HG03039 (cell line): ENCODE data around the gene MCOLN2.
"Not testable (repeated sequence)": the region's sequence is repeated elsewhere in the genome, so short reads cannot be mapped to it uniquely, and the experiment has no call there.

Experiments
- ATAC-seq: cut with Tn5 transposase; IDR thresholded peaks from one replicate; pipeline ENCODE4 v1.9.1; 2021; ENCODE audit warnings: mild to moderate bottlenecking, moderate library complexity; ENCODE audit not compliant: unreplicated experiment

Gene MCOLN2

GRCh38 chr1:84907095-84907827 is 89.7 kb downstream of the MCOLN2 start:
- ATAC-seq = no peak

GRCh38 chr1:84902727-84903126 is 94.2 kb downstream of the MCOLN2 start:
- ATAC-seq = not testable (repeated sequence)

GRCh38 chr1:84899969-84900368 is 96.9 kb downstream of the MCOLN2 start:
- no peak for ATAC-seq

GRCh38 chr1:84896279-84896678 is 100.6 kb downstream of the MCOLN2 start:
- no peak for ATAC-seq

GRCh38 chr1:84892705-84893618 is 104.0 kb downstream of the MCOLN2 start, which contains the start of gene LPAR3:
TSS of gene LPAR3 (minus strand) at chr1:84893206. CDS start at chr1:84866120, 27,086 bp downstream.
- ATAC-seq = no peak

GRCh38 chr1:84890566-84890965 is 106.3 kb downstream of the MCOLN2 start:
- ATAC-seq = no peak

GRCh38 chr1:84889437-84889836 is 107.5 kb downstream of the MCOLN2 start:
- no peak for ATAC-seq

- no peak for ATAC-seq
These were observed 108.2 kb downstream of the MCOLN2 start for GRCh38 chr1:84888753-84889152.

GRCh38 chr1:84887261-84887934 is 109.5 kb downstream of the MCOLN2 start:
- no peak for ATAC-seq

GRCh38 chr1:84885469-84885868 is 111.4 kb downstream of the MCOLN2 start:
- ATAC-seq = no peak

- ATAC-seq = no peak
These were observed 112.1 kb downstream of the MCOLN2 start for GRCh38 chr1:84884671-84885389.

- no peak for ATAC-seq
These were observed 113.6 kb downstream of the MCOLN2 start for GRCh38 chr1:84883286-84883685.

- ATAC-seq = no peak
These were observed 119.3 kb downstream of the MCOLN2 start for GRCh38 chr1:84877592-84877991.

- no peak for ATAC-seq
These were observed 120.6 kb downstream of the MCOLN2 start for GRCh38 chr1:84876353-84876752.
